Hematopoietic multipotent progenitor cell treated with erythropoietin and hydrocortisone succinate and interleukin-3 and kit ligand, for 17 days (in vitro differentiated cells): ENCODE results near the gene TRNP1.
"Not testable (repeated sequence)": the region's sequence is repeated elsewhere in the genome, so short reads cannot be mapped to it uniquely, and the experiment has no call there.

ENCODE experiments used
- DNase-seq: peaks from one replicate; pipeline ENCODE4 v3.0.0-alpha.2; 2015; ENCODE audit warnings: low spot score

Gene TRNP1

GRCh38 chr1:26972821-26973220, 20.7 kb upstream of the TRNP1 start:
- DNase-seq: no peak

- DNase-seq: no peak
Measured at GRCh38 chr1:26976621-26977510, 16.6 kb upstream of the TRNP1 start.

GRCh38 chr1:26978901-26979300, 14.6 kb upstream of the TRNP1 start:
- DNase-seq: no peak

- no peak for DNase-seq
Measured at GRCh38 chr1:26981146-26981846, 12.2 kb upstream of the TRNP1 start.

- no peak for DNase-seq
Measured at GRCh38 chr1:26983863-26984262, 9.6 kb upstream of the TRNP1 start.

GRCh38 chr1:26984291-26984690, 9.2 kb upstream of the TRNP1 start:
- no peak for DNase-seq

GRCh38 chr1:26986658-26987057, 6.8 kb upstream of the TRNP1 start:
- no peak for DNase-seq

GRCh38 chr1:26989403-26990109, 3.9 kb upstream of the TRNP1 start:
- DNase-seq: not testable (repeated sequence)

- no peak for DNase-seq
Measured at GRCh38 chr1:26991310-26992116, 2.0 kb upstream of the TRNP1 start.

GRCh38 chr1:26994020-26994786, 711 bp downstream of the TRNP1 start:
- no peak for DNase-seq

GRCh38 chr1:26994787-26995517, 1.5 kb downstream of the TRNP1 start:
- DNase-seq: no peak

GRCh38 chr1:26996024-26996423, 2.5 kb downstream of the TRNP1 start:
- DNase-seq: no peak

GRCh38 chr1:26996665-26997064, 3.2 kb downstream of the TRNP1 start:
- no peak for DNase-seq

- DNase-seq: no peak
Measured at GRCh38 chr1:26998429-26999300, 5.2 kb downstream of the TRNP1 start.

- no peak for DNase-seq
Measured at GRCh38 chr1:26999440-26999987, 6.0 kb downstream of the TRNP1 start.

GRCh38 chr1:27000090-27000816, 6.8 kb downstream of the TRNP1 start:
- no peak for DNase-seq

- DNase-seq: no peak
Measured at GRCh38 chr1:27000817-27001460, 7.4 kb downstream of the TRNP1 start.
